Spleen (tissue), 11 donors: ENCODE results near the gene JAM3. TPM values are rescaled to one million over a fixed set of nuclear protein-coding genes. Genes with fewer than 3 reads are reported as not detected.

Experiments
- DNase-seq: peaks from one replicate; pipeline ENCODE4 v3.0.0-alpha.2; 2020
- H3K27ac ChIP-seq, 8 donors: fragments of 200-600 bp; sonication (generic) in 7 of 8; 1 replicate in 4 of 8; 2 replicates in 4 of 8; pipeline versions ENCODE4 v1.5.0 to v1.8.0; 2016 to 2021; ENCODE audit warnings: inconsistent platforms in 4 of 8, mild to moderate bottlenecking in 4 of 8, moderate library complexity in 1 of 8
- H3K27me3 ChIP-seq, 7 donors: fragments of 200-600 bp; sonication (generic) in 6 of 7; replicated peaks in 1 of 7; 1 replicate in 4 of 7; 2 replicates in 3 of 7; pipeline versions ENCODE4 v1.5.0 to v1.8.0; 2016 to 2021; ENCODE audit warnings: inconsistent platforms in 3 of 7, mild to moderate bottlenecking in 1 of 7
- H3K36me3 ChIP-seq, 6 donors: fragments of 200-600 bp; sonication (generic) in 5 of 6; 1 replicate in 4 of 6; 2 replicates in 2 of 6; pipeline versions ENCODE4 v1.5.0 to v1.8.0; 2016 to 2021; ENCODE audit warnings: inconsistent platforms in 2 of 6
- H3K4me1 ChIP-seq, 6 donors: fragments of 200-600 bp; sonication (generic) in 5 of 6; 1 replicate in 3 of 6; 2 replicates in 3 of 6; pipeline versions ENCODE4 v1.5.0 to v1.8.0; 2016 to 2021; ENCODE audit warnings: inconsistent platforms in 3 of 6
- H3K4me3 ChIP-seq, 8 donors: fragments of 200-600 bp; sonication (generic) in 7 of 8; 1 replicate in 4 of 8; 2 replicates in 4 of 8; pipeline versions ENCODE4 v1.5.0 to v1.8.0; 2016 to 2021; ENCODE audit warnings: inconsistent platforms in 4 of 8, mild to moderate bottlenecking in 4 of 8, moderate library complexity in 2 of 8
- H3K9me3 ChIP-seq, 8 donors: fragments of 200-600 bp; sonication (generic) in 7 of 8; 1 replicate in 4 of 8; 2 replicates in 4 of 8; pipeline versions ENCODE4 v1.5.0 to v1.8.0; 2016 to 2021; ENCODE audit warnings: inconsistent platforms in 4 of 8
- POLR2A ChIP-seq, 3 donors: fragments of 450-650 bp; IDR thresholded peaks; one replicate each; pipeline ENCODE4 v1.5.1; 2017; ENCODE audit warnings: antibody characterized with exemption in 3 of 3, mild to moderate bottlenecking in 1 of 3
- POLR2AphosphoS5 ChIP-seq, 3 donors: sonication (generic); formaldehyde crosslinking; IDR thresholded peaks; one replicate each; pipeline ENCODE4 v1.5.1; 2017; ENCODE audit warnings: antibody characterized with exemption in 3 of 3
- WGBS, 5 donors: extraction: QIAGEN DNeasy Blood & Tissue Kit in 3 of 5; methylation state at CpG; one replicate each; pipeline versions ENCODE4 v1.1.5 to v1.1.7; 2013 to 2018; 5-methylcytosine and 5-hydroxymethylcytosine counted together
- intact Hi-C: fragments of 100-400 bp; cut with DNase I; formaldehyde crosslinking; loops from one replicate; pipeline ENCODE4 v1.15.0; 2023; ENCODE audit warnings: low total_unique reads
- polyA plus RNA-seq, 3 donors: library from polyadenylated mRNA; stranded (reverse); fragments of 200-250 nt; gene quantifications; one replicate each; pipeline ENCODE4 v1.2.1, GENCODE V29; 2013
- total RNA-seq, 7 donors: library from RNA; depleted of rRNA in 3 of 7; stranded (reverse); fragments of >200 nt in 3 of 7; fragmentation: NEBNext Ultra II Directional in 4 of 7; extraction: Animal tissue kit (Norgen Biotek cat#: 25700) in 4 of 7; gene quantifications; one replicate each; pipeline versions ENCODE4 v1.1.0 to v1.2.1, GENCODE V29; 2016 to 2021
- TF ChIP-seq, protein P1 (sequence below), 11 experiments: fragments of 200-600 bp in 7 of 11; fragments of 450-650 bp in 4 of 11; sonication (generic) in 4 of 11; IDR thresholded peaks in 8 of 11; conservative IDR thresholded peaks in 3 of 11; 1 replicate in 7 of 11; 2 replicates in 4 of 11; pipeline versions ENCODE4 v1.4.0 to v1.8.0; 2016 to 2021; ENCODE audit warnings: antibody characterized with exemption in 11 of 11, inconsistent platforms in 4 of 11, mild to moderate bottlenecking in 1 of 11
- donor health status: healthy with polysubstance abuse.
- donor health status: DM: no; HTN: no; CAD: no; lungs with moderate emphysema.
- donor health status: DM: no; HTN: no; CAD: no.
- donor health status: Bipolar disorder and iron deficiency.
- donor health status: healthy.
- donor health status: DM: no; HTN: no; CAD: no.
- donor health status: DM: yes; HTN: yes; CAD: no.

JAM3 gene
- total and polyA plus RNA-seq, 10 donors: 9.5 to 28.7 (median 23.2) TPM

DNA sequence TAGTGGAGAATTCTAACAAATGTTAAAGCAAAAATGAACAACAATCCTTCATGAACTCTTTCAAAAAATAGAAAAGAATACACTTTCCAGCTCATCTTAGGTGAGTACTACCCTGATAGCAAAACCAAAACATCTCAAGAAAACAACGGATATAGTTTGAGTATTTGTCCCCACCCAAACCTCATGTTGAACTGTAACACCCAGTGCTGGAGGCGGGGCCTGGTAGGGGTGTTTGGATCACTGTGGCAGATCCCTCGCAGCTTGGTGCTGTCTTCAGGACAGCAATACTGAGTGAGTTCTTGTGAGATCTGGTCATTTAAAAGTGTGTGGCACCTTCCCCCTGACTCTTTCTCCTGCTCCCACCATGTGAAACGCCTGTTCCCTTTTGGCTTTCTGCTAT lies 127.9 kb downstream of the JAM3 start:
- H3K27ac ChIP-seq: no peak overlapping the region
- no peaks in the 10 kb centered on the region for H3K9me3 ChIP-seq
- TF ChIP-seq, protein P1, sequence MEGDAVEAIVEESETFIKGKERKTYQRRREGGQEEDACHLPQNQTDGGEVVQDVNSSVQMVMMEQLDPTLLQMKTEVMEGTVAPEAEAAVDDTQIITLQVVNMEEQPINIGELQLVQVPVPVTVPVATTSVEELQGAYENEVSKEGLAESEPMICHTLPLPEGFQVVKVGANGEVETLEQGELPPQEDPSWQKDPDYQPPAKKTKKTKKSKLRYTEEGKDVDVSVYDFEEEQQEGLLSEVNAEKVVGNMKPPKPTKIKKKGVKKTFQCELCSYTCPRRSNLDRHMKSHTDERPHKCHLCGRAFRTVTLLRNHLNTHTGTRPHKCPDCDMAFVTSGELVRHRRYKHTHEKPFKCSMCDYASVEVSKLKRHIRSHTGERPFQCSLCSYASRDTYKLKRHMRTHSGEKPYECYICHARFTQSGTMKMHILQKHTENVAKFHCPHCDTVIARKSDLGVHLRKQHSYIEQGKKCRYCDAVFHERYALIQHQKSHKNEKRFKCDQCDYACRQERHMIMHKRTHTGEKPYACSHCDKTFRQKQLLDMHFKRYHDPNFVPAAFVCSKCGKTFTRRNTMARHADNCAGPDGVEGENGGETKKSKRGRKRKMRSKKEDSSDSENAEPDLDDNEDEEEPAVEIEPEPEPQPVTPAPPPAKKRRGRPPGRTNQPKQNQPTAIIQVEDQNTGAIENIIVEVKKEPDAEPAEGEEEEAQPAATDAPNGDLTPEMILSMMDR (IDR thresholded peaks at IDR 0.05 in 8 of 11, conservative IDR thresholded peaks at IDR 0.05 in 3 of 11): no peak
- TF ChIP-seq POLR2AphosphoS5 (IDR thresholded peaks at IDR 0.05): no peak
- no peak for TF ChIP-seq POLR2A (IDR thresholded peaks at IDR 0.05)
- H3K27me3 ChIP-seq: no peaks in the 10 kb centered on the region
- H3K4me3 ChIP-seq: no peak overlapping the region
- DNase-seq: no peak
- H3K4me1 ChIP-seq: no peaks in the 10 kb centered on the region
- H3K36me3 ChIP-seq: peaks cover 0 to 100% (median 39%) of the 10 kb centered on the region in 6 donors
- 93 to 96% (median 95%) methylated on average over 4 of the region's 4 CpGs for WGBS, 5 donors
- intact Hi-C loops: no loop called here

DNA sequence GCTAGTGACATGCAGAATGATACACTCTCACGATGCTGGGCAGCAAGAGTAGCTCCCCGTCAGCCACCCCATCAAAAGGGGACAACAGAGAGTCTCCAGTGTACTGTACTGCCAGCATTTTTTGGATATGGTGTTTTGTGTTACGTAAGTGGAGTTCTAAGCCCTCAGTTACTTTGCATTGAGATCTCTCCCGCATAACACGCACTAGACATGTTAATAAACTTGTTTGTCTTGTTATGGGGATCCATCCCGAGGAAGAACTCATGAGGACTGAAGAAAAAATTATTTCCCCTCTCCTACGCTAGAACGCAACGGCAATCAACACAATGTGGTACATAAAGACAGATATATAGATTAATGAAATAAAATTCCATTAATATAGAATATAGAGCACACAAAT lies 130.7 kb downstream of the JAM3 start:
- no peak for DNase-seq
- Histone ChIP-seq H3K9me3 (no peaks in the 10 kb centered on the region), H3K4me1 (no peaks in the 10 kb centered on the region), H3K4me3 (no peak overlapping the region), H3K27ac (no peak overlapping the region), H3K36me3 (peaks cover 0 to 100% (median 41%) of the 10 kb centered on the region in 6 donors), H3K27me3 (no peaks in the 10 kb centered on the region)
- 96 to 98% (median 97%) methylated on average over 9 of the region's 9 CpGs for WGBS, 5 donors
- TF ChIP-seq POLR2A (IDR thresholded peaks at IDR 0.05): no peak
- no peak for TF ChIP-seq POLR2AphosphoS5 (IDR thresholded peaks at IDR 0.05)
- TF ChIP-seq, protein P1 (IDR thresholded peaks at IDR 0.05 in 8 of 11, conservative IDR thresholded peaks at IDR 0.05 in 3 of 11): no peak
- intact Hi-C loops: no loop called here

DNA sequence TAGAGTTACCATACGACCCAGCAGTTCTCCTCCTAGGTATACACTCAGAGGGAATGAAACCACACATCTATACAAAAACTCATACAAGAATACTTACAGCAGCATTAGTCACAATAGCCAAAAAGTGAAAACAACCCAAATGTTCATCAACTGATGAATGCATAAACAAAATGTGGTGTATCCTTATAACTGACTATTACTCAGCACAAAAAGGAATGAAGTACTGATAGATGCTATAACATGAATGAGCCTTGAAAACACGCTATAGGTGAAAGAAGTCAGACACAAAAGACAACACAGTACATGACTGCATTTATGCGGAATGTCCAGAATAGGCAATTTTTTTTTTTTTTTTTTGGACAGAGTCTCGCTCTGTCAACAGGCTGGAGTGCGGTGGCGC lies 131.8 kb downstream of the JAM3 start:
- Histone ChIP-seq H3K4me3 (no peak overlapping the region), H3K36me3 (peaks cover 4 to 100% (median 47%) of the 10 kb centered on the region in 6 donors)
- WGBS, 5 donors: 93 to 99% (median 96%) methylated on average over 6 of the region's 6 CpGs

More for the DNA sequence above, 131.8 kb downstream of the JAM3 start:
- Histone ChIP-seq H3K9me3 (no peaks in the 10 kb centered on the region), H3K27me3 (no peaks in the 10 kb centered on the region), H3K4me1 (no peaks in the 10 kb centered on the region), H3K27ac (no peak overlapping the region)
- DNase-seq: no peak
- intact Hi-C loops: loop anchor here (10.0 kb wide), 1 partner anchor 54 kb away; the partner anchor contains the start of genes ACAD8 and THYN1
- TF ChIP-seq POLR2AphosphoS5 (IDR thresholded peaks at IDR 0.05) (no peak), POLR2A (IDR thresholded peaks at IDR 0.05) (no peak)
- TF ChIP-seq, protein P1 (IDR thresholded peaks at IDR 0.05 in 8 of 11, conservative IDR thresholded peaks at IDR 0.05 in 3 of 11): no peak

Other genes starting within 250 kb of the JAM3 start
- not detected for gene SPATA19, start 223.6 kb upstream of the JAM3 start, total RNA-seq
- under 1 TPM in 1 of 3 donors, not detected in 2; 0.15 TPM for gene SPATA19, start 223.6 kb upstream of the JAM3 start, polyA plus RNA-seq
- 10 to 100 TPM in 1 of 7 donors, 1 to 10 TPM in 6; 2.4 to 11.2 (median 6.6) TPM for gene IGSF9B, start 112.1 kb upstream of the JAM3 start, total RNA-seq
- 1 to 10 TPM in 2 of 3 donors, under 1 TPM in 1; 0.50 to 2.6 (median 1.6) TPM for gene IGSF9B, start 112.1 kb upstream of the JAM3 start, polyA plus RNA-seq
- gene NCAPD3, start 154.9 kb downstream of the JAM3 start, total RNA-seq: 10 to 100 TPM; 20.2 to 33.0 (median 24.3) TPM
- 1 to 10 TPM; 3.0 to 5.5 (median 4.0) TPM for gene NCAPD3, start 154.9 kb downstream of the JAM3 start, polyA plus RNA-seq
- 10 to 100 TPM; 31.1 to 48.9 (median 43.2) TPM for gene VPS26B, start 155.6 kb downstream of the JAM3 start, total RNA-seq
- 10 to 100 TPM in 2 of 3 donors, 1 to 10 TPM in 1; 9.7 to 14.8 (median 11.6) TPM for gene VPS26B, start 155.6 kb downstream of the JAM3 start, polyA plus RNA-seq
- 10 to 100 TPM; 24.5 to 54.8 (median 36.7) TPM for gene THYN1, start 184.3 kb downstream of the JAM3 start, total RNA-seq
- 10 to 100 TPM; 40.1 to 54.2 (median 51.9) TPM for gene THYN1, start 184.3 kb downstream of the JAM3 start, polyA plus RNA-seq
- gene ACAD8, start 184.5 kb downstream of the JAM3 start, total RNA-seq: 10 to 100 TPM; 19.7 to 37.5 (median 28.4) TPM
- 10 to 100 TPM; 15.7 to 20.5 (median 18.9) TPM for gene ACAD8, start 184.5 kb downstream of the JAM3 start, polyA plus RNA-seq
- under 1 TPM in 4 of 7 donors, not detected in 3; 0.14 to 0.25 (median 0.22) TPM for gene GLB1L3, start 207.3 kb downstream of the JAM3 start, total RNA-seq
- gene GLB1L3, start 207.3 kb downstream of the JAM3 start, polyA plus RNA-seq: under 1 TPM in 2 of 3 donors, not detected in 1; 0.13 to 0.21 TPM